ENCODE results near the gene RBM26. TPM values are rescaled to one million over a fixed set of nuclear protein-coding genes. Genes with fewer than 3 reads are reported as not detected.

The RBM26 gene
- total and polyA plus RNA-seq, 2 experiments from 2014 or later: 19.3 to 45.9 TPM

DNA sequence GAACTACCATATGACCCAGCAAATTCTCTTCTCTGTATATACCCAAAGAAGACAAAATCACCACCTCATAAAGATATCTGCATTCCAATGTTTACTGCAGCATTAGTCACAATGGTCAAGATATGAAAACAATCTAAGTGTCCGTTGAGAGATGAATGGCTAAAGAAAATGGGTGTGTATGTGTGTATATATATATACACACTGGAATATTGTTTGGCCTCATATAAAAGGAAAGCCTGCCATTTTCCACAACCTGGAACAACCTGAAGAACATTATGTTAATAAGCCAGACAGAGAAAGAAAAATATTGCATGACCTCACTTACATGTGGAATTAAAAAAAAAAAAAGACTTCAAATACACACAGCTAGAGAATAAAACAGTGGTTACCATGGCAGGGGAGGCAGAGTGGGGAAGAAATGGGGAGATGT is 29.5 kb upstream of the RBM26 start:
- no peak for TF ChIP-seq EZH2 (IDR thresholded peaks at IDR 0.05; ENCODE audit: borderline replicate concordance)
- TF ChIP-seq, protein P1, sequence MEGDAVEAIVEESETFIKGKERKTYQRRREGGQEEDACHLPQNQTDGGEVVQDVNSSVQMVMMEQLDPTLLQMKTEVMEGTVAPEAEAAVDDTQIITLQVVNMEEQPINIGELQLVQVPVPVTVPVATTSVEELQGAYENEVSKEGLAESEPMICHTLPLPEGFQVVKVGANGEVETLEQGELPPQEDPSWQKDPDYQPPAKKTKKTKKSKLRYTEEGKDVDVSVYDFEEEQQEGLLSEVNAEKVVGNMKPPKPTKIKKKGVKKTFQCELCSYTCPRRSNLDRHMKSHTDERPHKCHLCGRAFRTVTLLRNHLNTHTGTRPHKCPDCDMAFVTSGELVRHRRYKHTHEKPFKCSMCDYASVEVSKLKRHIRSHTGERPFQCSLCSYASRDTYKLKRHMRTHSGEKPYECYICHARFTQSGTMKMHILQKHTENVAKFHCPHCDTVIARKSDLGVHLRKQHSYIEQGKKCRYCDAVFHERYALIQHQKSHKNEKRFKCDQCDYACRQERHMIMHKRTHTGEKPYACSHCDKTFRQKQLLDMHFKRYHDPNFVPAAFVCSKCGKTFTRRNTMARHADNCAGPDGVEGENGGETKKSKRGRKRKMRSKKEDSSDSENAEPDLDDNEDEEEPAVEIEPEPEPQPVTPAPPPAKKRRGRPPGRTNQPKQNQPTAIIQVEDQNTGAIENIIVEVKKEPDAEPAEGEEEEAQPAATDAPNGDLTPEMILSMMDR (IDR thresholded peaks at IDR 0.05; ENCODE audit: poor library complexity): no peak
- no peak for TF ChIP-seq EZH2phosphoT487 (IDR thresholded peaks at IDR 0.05; ENCODE audit: low read depth, severe bottlenecking, unreplicated experiment)
- peaks cover 4% of the 10 kb centered on the region for H3K4me1 ChIP-seq (ENCODE audit: insufficient read depth)
- 23% methylated on average over 1 of the region's 1 CpG for WGBS (ENCODE audit: low lambda C conversion rate, missing lambda C conversion rate)
- H3K36me3 ChIP-seq (replicated peaks; ENCODE audit: insufficient read depth, low read depth): no peaks in the 10 kb centered on the region
- no peaks in the 10 kb centered on the region for H3K9me2 ChIP-seq (replicated peaks; ENCODE audit: insufficient read depth)
- no peak overlapping the region for H3K4me3 ChIP-seq
- H3K27me3 ChIP-seq: no peaks in the 10 kb centered on the region
- no peak overlapping the region for H2AFZ ChIP-seq
- peak overlapping the region; percentile 55 for H3K27ac ChIP-seq
- no peaks in the 10 kb centered on the region for H4K20me1 ChIP-seq (ENCODE audit: insufficient read depth, poor library complexity, severe bottlenecking)
- H3K79me2 ChIP-seq: no peaks in the 10 kb centered on the region
- H3K9me3 ChIP-seq (ENCODE audit: low read depth): no peaks in the 10 kb centered on the region
- peak overlapping the region; percentile 22 for H3K4me2 ChIP-seq
- DNase-seq (ENCODE audit: low spot score): no peak

DNA sequence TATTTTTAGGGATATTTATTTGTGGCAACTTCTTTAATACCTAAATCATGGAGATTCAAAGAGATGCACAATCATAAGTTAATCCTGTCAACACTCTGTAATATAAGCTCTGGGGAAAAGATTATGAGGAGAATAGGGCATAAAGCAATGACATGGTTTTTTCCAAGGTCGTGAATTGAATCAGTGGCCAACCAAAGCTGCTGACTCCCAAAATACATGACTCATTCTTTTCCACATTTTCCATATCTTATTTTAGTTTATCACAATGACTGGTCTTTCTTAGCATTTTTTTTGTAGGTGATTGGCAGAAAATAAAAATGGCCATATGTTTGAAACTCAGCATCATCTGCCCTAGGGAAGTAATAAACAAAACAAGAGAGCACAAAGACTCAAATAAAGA is 28.5 kb upstream of the RBM26 start:
- Histone ChIP-seq H3K9me2 (replicated peaks; ENCODE audit: insufficient read depth) (no peaks in the 10 kb centered on the region), H3K27ac (peak overlapping the region; percentile 55), H3K4me1 (ENCODE audit: insufficient read depth) (no peaks in the 10 kb centered on the region), H4K20me1 (ENCODE audit: insufficient read depth, poor library complexity, severe bottlenecking) (no peaks in the 10 kb centered on the region), H2AFZ (no peak overlapping the region), H3K79me2 (no peaks in the 10 kb centered on the region), H3K4me2 (no peak overlapping the region), H3K4me3 (no peak overlapping the region), H3K36me3 (replicated peaks; ENCODE audit: insufficient read depth, low read depth) (no peaks in the 10 kb centered on the region), H3K9me3 (ENCODE audit: low read depth) (no peaks in the 10 kb centered on the region), H3K27me3 (no peaks in the 10 kb centered on the region)
- WGBS (ENCODE audit: low lambda C conversion rate, missing lambda C conversion rate): 92% methylated on average over 1 of the region's 1 CpG
- TF ChIP-seq EZH2phosphoT487 (IDR thresholded peaks at IDR 0.05; ENCODE audit: low read depth, severe bottlenecking, unreplicated experiment) (no peak), EZH2 (IDR thresholded peaks at IDR 0.05; ENCODE audit: borderline replicate concordance) (no peak)
- TF ChIP-seq, protein P1 (IDR thresholded peaks at IDR 0.05; ENCODE audit: poor library complexity): no peak
- DNase-seq (ENCODE audit: low spot score): no peak

DNA sequence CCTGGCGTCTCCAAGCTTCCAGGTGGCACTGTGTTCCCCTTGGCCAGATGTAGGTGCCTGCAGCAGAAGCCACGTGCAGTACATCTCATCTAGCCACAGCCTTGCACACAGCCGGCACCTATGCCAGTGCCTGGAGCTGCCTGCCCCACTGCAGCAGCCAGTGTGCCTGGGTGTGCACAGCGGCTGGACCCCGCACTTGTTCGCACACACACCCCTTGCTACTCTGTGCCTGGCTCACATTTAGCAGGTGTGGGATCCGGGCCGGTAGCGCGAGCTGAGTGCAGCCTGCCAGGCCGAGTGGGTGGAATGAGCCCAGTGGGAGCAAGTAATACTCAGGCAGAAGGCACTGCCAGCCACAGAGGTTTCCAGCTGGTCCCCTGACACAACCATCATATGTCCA is 26.9 kb upstream of the RBM26 start:
- H3K9me3 ChIP-seq (ENCODE audit: low read depth): no peaks in the 10 kb centered on the region
- H3K4me3 ChIP-seq: no peak overlapping the region
- no peak overlapping the region for H3K27ac ChIP-seq
- DNase-seq (ENCODE audit: low spot score): no peak
- no peak overlapping the region for H2AFZ ChIP-seq
- no peak for TF ChIP-seq EZH2 (IDR thresholded peaks at IDR 0.05; ENCODE audit: borderline replicate concordance)
- TF ChIP-seq, protein P1 (IDR thresholded peaks at IDR 0.05; ENCODE audit: poor library complexity): no peak
- TF ChIP-seq EZH2phosphoT487 (IDR thresholded peaks at IDR 0.05; ENCODE audit: low read depth, severe bottlenecking, unreplicated experiment): no peak
- H4K20me1 ChIP-seq (ENCODE audit: insufficient read depth, poor library complexity, severe bottlenecking): no peaks in the 10 kb centered on the region
- no peaks in the 10 kb centered on the region for H3K9me2 ChIP-seq (replicated peaks; ENCODE audit: insufficient read depth)
- H3K27me3 ChIP-seq: no peaks in the 10 kb centered on the region
- WGBS (ENCODE audit: low lambda C conversion rate, missing lambda C conversion rate): 96% methylated on average over 11 of the region's 11 CpGs
- no peaks in the 10 kb centered on the region for H3K36me3 ChIP-seq (replicated peaks; ENCODE audit: insufficient read depth, low read depth)
- H3K79me2 ChIP-seq: no peaks in the 10 kb centered on the region
- no peaks in the 10 kb centered on the region for H3K4me1 ChIP-seq (ENCODE audit: insufficient read depth)
- no peak overlapping the region for H3K4me2 ChIP-seq

DNA sequence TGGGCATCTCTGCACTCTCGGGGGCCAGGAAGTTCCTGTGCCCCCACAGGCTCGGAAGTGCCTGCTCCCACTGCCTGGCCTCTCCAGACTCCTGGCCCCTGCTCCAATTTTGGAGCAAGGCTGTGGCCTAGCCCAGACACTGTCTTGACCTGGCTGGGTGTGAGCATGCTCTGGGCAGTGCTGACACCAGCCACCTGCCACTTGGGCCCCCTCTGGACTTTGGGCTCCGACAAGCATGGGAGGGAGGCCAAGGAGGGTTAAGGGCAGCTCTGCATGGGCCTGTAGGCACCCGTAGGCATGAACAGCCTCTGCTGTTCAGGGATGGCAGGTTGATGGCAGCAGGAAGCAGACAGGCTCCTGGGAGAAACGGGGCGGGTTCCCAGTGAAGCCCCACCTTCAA is 26.0 kb upstream of the RBM26 start:
- DNase-seq (ENCODE audit: low spot score): no peak
- no peak for TF ChIP-seq EZH2 (IDR thresholded peaks at IDR 0.05; ENCODE audit: borderline replicate concordance)
- no peak for TF ChIP-seq EZH2phosphoT487 (IDR thresholded peaks at IDR 0.05; ENCODE audit: low read depth, severe bottlenecking, unreplicated experiment)
- TF ChIP-seq, protein P1 (IDR thresholded peaks at IDR 0.05; ENCODE audit: poor library complexity): no peak
- no peaks in the 10 kb centered on the region for H3K36me3 ChIP-seq (replicated peaks; ENCODE audit: insufficient read depth, low read depth)
- no peak overlapping the region for H3K27ac ChIP-seq
- 93% methylated on average over 6 of the region's 6 CpGs for WGBS (ENCODE audit: low lambda C conversion rate, missing lambda C conversion rate)
- no peak overlapping the region for H3K4me2 ChIP-seq
- no peaks in the 10 kb centered on the region for H3K9me2 ChIP-seq (replicated peaks; ENCODE audit: insufficient read depth)
- no peaks in the 10 kb centered on the region for H3K79me2 ChIP-seq
- no peaks in the 10 kb centered on the region for H3K9me3 ChIP-seq (ENCODE audit: low read depth)
- H4K20me1 ChIP-seq (ENCODE audit: insufficient read depth, poor library complexity, severe bottlenecking): no peaks in the 10 kb centered on the region
- no peaks in the 10 kb centered on the region for H3K4me1 ChIP-seq (ENCODE audit: insufficient read depth)
- H3K27me3 ChIP-seq: no peaks in the 10 kb centered on the region
- H2AFZ ChIP-seq: no peak overlapping the region
- no peak overlapping the region for H3K4me3 ChIP-seq
